NAMALWA (cell line): Measurements from ENCODE around the gene DUSP5.
A peak's percentile ranks its signal among the peaks of the same experiment; 100 is the strongest.
"Not testable (repeated sequence)": the region's sequence is repeated elsewhere in the genome, so short reads cannot be mapped to it uniquely, and the experiment has no call there.

Experiments used
- DNase-seq: peaks from one replicate; pipeline ENCODE4 v3.0.0-alpha.2; 2015; ENCODE audit warnings: low spot score

Gene DUSP5

DNA sequence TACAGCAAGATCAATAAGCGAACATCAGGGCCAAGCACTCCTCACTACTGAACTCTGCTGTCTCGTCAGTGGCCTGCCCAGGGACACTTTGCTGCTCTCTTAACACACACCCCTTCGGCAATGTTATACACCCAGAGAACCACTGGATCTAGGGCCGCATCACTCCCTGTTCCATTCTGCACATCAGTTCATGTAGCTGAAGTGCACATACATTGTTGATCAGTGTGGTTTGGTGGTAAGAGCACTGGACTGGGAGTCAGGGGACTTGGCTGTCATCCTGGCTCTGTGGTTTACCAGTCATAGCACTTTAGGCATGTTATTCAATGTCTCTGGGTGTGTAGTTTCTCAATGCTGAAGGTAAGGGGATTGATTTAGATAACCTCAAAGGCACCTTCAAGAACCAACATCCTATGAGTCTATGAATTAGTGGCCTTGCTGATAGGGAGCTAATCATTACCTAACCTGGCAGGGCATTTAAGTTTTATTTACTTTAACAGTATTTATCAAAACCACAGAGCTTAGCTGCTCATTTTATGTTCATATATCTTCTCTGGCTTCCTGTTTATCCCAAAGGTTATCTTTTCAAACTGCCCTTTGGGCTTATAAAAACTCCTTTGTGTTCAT is 24.8 kb downstream of the DUSP5 start:
- DNase-seq = no peak

DNA sequence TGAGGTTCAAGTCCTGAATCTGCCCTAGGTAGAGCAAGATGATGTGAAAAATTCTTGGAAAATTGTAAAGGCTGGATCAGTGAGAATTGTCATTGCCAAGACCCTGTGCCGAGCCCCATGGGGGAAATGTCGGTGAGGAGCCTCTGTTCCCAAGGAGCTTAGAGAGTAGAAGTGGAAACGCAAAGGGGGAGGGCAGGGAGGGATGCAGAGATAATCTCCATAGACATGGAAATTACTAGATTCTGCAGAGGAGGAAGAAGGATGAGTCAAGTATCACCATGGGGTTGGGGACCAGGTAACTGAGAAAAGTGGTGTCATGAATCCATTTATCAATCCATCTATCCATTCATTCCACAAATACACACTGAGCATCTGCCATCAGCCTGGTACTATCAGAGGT is 26.0 kb downstream of the DUSP5 start:
- DNase-seq = no peak

DNA sequence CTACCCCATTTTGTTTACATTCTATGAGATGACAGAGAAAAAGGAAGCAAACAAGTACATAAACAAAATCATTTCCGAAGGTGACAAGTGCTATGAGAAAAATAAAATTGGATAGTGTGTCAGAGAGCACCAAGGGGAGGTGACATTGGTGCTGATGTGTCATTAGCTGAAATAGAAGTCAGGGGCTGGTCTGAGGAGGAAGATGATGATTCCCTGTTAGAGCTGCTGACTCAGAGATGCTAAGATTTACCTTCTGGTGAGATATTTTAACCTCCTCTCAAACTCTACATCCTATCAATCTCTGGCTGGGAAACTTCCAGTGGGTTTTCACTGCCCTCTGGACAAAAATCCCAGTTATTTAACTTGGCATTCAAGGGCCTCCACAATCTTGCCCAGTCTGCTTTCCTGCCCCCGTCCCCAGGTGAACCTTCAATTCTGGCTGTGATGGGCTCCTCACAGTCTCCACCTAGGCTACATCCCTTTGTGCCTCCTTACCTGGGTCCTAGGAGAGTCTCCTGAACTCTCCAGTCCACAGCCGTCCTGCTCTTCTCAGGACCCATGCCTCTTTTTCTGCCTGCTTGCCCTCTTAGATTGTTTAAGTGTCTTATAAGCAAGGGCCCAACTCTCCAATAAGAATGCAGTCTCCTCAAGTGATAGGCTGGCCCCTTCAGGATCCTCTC is 26.6 kb downstream of the DUSP5 start:
- no peak for DNase-seq

DNA sequence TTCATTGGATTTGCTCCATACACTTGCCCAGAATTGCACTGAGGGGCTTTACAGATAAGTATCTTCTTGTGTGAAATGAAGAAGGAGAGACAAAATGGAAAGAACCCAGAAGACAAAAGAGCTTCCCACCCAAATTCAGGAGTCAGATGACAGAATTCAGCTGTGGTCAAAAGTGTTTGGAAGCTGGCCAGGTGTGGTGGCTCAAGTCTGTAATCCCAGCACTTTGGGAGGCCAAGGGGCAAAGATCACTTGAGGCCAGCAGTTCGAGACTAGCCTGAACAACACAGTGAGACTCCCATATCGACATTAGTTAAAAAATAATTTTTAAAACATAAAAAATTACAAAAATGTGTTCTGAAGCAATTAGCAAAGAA is 27.1 kb downstream of the DUSP5 start:
- no peak for DNase-seq

DNA sequence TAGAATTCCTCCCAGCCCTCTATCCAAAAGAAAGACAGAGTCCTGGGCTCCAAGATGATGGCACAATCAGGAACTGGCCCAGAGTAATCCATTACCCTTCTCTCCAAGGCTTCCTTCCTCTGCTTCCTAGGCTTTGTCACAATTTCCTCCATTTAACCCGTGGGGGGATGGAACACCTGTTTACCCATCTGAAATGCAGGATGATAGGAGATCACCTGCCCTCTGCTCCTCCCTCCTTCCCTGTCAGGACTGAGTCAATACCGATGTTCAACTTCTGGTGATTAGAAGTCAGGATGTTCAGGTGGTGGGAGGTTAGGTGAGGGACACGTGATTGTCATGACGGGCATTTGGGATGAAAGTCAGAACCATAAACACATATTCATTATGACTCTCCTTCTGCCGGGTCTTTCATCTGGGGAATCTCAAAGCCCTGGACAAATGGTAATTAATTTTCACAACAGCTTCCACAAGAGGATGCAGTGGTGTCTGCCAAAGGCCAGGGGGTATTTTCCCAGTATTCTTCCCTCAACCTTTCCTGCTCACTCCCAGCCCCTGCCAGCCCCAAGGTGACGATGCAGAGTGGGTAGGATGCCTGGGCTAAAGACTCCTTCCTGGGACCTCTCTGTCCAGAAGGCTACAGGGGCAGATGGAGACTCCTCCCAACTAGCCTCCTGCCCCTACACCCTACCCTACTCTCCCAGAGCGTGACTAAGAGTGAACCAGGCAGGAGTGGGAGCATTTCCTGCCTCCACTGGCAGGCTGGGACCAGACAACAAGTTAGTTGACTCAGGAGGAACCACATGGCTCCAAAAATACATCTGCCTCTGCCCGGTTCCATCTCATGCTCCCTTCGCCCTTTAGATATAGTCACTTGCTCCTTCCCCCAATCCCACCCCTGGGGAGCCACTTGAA is 27.9 kb downstream of the DUSP5 start:
- DNase-seq = no peak

DNA sequence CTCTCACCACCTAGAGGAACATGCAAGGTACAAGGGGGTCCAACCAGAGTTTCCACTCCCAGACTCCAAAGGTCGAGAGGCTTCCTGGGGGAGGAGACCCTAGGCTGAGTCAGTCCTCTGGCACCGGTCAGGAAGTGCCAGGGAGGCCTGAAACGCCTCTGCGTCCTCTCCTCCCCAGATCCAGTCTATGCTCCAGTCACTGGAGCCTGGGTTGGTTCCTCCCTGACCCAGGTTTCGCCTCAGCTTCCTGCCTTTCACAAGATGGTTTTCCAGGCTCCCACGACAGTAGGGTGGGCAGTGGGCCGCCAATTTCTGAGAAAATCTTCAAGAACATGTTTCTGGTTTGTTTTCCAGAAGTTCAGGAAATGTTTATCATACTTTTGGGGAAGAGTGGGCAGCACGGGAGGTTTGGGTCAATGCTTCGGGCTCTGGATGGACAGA is 30.0 kb downstream of the DUSP5 start:
- no peak for DNase-seq

DNA sequence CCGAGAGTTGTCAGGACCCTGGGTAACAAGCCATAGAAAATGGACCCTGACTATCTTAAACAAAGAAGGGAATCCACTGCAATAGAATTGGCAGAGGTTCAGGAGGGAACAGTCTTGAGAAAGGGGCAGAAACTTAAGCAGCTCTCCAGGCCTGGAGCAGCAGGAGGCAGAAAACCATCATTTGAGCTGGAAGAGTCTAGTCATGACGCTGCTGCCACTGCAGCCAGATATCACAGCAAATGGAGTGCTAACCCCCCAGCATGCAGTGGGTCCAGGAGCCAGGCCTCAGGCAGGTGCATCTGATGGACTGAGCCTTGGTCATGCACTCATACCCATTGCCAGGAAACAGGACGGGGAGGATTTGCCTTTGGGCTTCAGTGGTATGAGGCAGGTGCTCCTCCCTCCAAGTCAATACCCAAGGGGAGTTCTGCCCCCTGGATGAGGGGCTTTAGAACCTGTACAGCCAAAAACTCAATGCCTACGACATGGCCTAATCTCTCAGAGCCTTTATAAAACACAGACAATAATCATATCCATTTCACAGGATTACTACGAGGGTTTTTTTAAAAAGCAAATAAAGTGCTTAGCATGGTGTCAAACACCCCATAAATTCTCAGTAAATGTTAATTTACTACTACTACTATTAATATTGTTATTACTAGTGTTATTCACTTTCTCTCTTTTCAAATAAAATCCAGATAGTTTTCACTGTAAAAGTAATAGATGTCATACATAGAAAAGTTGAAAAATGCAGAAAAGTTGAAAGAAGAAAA is 30.7 kb downstream of the DUSP5 start:
- peak; percentile 11 for DNase-seq

DNA sequence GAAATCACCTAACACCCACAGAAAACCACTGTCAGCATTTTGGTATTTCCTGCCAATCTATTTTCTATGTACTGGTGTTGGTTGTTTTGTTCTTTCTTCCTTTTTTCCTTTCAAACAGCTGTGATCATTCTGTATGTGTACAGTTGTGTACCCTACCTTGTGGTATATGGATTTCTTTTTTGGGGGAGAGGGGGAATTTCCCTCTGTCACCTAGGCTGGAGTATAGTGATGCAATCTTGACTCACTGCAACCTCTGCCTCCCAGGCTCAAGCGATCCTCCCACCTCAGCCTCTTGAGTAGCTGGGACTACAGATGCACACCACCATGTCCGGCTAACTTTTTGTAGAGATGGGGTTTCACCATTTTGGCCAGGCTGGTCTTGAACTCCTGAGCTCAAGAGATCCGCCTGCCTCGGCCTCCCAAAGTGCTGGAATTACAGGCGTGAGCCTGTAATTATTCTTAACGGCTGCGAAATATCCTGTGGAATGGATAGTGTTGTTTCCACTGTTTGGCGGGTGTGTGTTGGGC is 31.4 kb downstream of the DUSP5 start:
- peak; percentile 28 for DNase-seq

DNA sequence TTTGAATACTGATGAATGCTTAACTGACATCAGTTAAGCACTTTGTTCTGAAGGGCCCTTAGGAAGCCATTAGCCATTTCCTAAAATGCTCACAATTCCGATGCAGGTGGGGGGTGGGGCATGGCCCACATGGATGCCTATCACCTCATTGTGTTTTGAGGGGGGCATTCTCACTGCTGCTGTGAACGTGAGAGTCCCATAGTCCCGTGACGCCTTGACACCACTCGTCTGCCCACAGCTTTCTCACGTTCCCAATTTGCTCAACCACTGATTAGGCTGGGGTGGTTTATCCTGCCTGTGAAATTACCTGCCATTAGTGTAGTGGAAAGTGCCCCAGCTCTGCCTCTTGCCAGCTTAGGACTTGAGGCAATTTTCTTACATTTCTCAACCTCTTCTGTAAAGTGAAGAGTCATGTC is 31.9 kb downstream of the DUSP5 start:
- DNase-seq = no peak

DNA sequence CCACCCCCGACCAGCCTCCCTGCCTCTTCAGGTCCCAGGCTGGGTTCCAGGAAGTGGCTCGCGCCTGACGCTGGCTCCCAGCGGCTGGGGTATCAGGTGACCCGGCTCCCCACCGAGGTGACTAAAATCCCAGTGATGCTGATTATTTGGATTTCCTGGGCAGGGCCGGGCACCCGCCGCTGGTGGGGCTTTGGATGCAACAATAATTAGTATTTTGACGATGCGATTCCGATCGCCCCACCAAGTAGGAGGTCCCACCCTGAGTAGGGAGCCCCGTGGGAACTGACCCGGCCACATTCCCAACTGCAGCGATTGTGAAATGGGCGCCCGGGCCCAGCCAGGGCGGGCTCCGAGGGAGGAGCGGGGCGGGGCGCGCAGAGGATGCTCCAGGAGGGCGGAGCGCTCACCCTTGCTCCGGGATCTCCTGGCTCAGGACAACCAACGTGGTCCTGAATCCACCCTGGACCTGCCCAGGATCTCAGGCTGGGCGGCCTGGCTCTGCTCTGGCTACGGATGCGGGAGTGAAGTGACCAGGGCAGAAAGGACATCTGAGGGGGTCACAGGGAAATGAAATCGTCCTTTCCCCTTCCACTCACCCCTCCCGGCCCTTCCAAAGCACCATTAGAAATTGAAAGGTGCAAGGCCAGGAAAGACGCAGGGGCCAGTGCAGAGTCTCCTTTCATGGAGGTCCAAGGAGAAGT is 32.6 kb downstream of the DUSP5 start:
- DNase-seq = no peak

DNA sequence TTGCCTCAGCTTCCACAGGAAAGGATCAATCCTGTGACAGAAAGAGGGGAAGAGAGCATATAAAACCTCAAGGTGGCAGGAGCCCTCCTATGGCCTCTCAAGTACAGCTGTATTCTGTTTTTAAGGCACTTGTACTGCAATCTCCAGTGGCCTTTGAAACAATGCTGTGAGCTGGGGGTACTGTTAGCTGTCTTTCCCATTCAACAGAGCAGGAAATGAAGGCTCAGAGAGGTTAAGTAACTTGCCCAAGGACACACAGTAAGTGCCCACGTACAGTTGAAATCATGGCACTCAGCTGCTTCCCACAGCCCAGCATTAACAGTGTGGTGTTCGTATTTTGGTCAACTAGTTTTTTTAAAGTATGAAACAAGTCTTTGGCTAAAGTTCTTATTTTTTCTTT is 34.0 kb downstream of the DUSP5 start:
- no peak for DNase-seq

DNA sequence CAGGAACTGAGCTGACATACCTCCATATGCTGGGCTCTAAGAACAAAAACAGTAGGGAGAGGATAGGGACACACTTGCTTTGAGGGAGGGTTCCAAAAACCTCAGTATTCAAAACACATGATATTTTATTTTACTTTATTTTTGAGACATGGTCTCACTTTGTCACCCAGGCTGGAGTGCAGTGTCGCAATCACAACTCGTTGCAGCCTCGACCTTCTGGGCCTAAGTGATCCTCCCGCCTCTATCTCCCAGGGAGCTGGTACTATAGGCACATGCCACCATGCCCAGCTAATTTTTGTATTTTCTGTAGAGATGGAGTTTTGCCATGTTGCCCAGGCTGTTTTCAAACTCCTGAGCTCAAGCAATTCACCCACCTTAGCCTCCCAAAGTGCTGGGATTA is 34.9 kb downstream of the DUSP5 start:
- not testable (repeated sequence) for DNase-seq

DNA sequence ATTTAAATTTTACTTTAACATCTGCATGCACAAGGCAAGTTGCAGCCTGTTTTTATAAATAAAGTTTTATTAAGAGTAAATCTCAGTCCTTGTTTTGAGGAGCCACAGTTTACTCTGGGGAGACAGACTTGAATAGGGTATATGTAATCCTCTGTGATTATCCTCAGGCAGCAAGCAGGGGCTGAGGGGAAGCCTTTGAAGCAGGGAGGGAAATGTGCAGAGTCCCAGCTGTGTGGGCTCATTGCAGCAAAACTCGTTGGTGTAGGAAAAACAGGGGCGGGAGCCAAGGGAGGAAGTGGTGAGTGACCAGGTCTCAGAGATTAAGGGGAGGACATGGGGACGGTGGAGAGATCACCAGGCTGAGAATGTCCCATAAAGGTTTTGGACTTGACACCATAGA is 35.4 kb downstream of the DUSP5 start:
- DNase-seq = no peak

DNA sequence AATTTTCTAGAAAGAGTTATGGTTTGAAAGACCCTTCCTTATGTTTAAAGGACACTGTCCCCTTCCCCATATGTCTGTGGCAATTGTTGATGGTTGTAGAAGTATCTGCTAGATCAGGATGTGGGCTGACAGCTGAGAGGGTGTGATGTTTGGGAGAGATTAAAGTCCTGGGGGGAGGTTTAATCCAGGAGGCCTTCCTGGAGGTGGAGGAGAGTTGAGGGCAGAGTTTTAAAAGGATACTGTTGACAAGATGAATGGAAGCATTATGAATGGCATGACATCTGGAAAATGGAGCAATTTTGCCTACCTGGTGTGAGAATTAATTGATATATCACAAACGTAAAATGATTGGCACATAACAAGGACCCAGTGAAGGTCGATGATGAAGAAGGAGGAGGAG is 36.9 kb downstream of the DUSP5 start:
- no peak for DNase-seq

DNA sequence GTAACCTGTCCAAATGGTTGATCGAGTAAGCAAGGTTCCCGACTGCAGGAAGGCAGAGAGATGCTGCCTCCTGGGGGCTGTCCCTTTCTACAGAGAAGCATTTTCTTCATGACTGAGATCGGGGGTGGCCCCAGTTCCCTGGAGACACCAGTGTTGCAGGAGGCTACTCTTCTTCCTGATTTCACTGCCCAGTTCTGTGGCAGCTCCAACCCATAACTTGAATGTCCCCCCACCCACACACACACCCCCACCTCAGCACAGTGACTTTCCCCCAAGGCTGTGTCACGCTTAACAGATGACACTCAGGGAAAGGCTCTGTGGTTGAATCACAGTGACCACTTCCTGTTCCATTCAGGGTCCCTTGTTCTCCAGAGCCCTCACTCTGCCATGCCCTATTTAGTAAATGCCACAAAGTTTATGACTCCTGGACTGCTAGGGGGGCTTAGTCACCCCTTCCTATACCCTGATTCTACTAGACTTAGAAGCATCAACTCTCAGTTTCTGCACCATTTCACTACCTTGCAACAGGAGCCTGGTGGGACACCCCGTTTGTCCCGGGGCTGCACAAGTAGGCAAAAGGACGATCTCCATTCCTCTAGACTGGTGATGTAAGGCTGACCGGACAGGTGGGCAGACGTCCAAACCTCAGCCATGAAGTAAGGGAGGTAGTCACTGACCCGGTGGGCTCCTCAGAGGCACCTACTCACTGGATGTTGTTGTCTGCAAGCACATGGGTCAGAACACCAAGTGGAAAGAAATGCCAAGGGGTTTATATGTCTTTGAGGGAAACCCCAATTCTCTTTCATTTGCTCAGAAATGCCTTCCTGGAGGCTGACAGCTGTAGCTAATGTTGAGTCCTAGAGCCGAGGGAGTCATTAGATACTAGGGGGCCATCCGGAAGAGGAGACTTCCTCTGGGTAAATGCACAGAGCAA is 38.5 kb downstream of the DUSP5 start:
- peak; percentile 42 for DNase-seq

DNA sequence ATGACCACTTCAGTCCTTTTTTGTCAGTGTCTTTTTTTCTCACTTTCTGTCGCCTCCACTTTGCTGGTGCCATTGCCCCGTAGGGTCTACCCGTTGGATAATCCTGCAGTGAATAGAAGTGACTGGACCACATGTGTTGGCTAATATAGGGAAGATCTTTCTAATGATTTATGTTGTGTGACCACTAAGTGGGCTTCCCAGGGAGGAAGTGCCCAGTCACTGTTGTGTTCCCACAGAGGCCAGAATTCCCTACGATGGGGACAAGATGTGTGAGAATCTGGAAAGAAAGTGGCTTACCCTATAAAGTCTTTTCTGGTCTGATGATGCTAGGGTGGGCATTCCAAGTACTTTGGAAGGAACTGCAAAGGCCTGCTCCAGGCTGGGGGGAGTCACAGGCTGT is 41.4 kb downstream of the DUSP5 start:
- DNase-seq = no peak

DNA sequence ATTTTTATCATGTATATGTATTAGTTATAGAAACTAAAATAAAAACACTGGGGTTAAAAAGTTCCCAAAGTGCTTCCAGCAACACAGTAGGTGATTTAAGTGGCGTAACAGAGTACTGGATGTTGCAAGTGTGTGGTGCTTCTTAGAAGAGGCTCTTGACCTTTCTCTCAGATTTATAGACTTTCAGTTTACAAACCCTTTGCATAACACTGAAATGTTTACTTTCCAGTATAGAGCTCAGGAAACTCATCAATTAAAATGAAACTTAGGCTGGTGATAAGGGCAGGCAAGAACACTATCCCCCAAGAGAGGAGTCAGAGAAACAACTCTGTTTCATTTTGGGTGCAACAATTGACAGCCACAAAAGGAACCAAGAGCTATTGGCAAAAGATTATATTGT is 42.3 kb downstream of the DUSP5 start:
- no peak for DNase-seq

DNA sequence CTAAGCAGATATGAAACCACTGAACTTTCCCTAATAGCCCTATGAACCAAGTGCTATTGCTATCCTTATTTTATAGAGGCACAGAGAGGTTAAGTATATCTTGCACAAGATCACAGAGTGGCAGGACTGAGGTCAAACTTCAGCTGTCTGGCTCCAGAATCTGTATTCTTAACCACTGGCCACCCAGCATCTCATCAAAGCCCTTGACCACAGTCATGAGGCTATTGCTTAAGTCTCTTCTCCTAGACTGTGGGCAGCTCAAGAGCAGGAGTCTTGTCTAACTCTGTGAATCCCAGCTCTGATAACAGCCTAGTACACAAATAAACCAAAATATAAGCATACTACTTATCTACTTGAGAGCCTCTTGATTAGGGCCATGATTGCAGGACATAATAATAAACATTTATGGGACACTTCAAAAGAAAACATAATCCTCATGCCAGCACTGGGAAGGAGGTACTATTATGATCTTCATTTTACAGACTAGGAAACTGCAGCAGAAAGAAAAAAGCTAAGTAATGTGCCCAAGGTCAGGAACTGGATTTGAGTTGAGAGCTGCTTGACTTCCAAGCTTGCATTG is 47.3 kb downstream of the DUSP5 start:
- DNase-seq = no peak

DNA sequence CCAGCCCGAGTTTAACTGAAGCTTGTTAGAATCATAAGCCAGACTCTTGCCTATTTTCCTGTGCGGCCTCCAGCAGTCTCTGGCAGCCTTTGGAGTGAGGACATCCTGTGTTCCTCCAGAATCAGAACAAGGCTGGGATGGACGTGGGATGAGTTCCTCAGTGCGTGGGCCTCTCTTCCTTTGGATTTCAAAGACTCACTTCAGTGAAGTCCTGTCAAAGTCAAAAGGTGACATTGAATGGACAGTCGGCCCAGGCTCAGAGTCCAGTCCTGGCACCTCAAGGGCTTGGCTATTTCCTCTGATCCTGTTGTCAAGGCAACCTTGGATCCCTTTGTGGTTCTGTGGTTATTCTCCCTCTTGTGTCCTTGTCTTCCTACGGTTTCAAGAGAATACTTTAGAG is 48.4 kb downstream of the DUSP5 start:
- no peak for DNase-seq
